NCI-H2081 (cell line): Measurements from ENCODE around the gene CHCHD3.

Experiments
- DNase-seq, 2 experiments: peaks; one replicate each; lab custom pipeline; 2025; lab: John Stamatoyannopoulos, UW

Gene CHCHD3

GRCh38 chr7:132742189-132742612 lies 339.7 kb downstream of the CHCHD3 start:
- no peak for DNase-seq

- DNase-seq: no peak
These were observed 341.7 kb downstream of the CHCHD3 start for GRCh38 chr7:132740176-132740575.

DNA sequence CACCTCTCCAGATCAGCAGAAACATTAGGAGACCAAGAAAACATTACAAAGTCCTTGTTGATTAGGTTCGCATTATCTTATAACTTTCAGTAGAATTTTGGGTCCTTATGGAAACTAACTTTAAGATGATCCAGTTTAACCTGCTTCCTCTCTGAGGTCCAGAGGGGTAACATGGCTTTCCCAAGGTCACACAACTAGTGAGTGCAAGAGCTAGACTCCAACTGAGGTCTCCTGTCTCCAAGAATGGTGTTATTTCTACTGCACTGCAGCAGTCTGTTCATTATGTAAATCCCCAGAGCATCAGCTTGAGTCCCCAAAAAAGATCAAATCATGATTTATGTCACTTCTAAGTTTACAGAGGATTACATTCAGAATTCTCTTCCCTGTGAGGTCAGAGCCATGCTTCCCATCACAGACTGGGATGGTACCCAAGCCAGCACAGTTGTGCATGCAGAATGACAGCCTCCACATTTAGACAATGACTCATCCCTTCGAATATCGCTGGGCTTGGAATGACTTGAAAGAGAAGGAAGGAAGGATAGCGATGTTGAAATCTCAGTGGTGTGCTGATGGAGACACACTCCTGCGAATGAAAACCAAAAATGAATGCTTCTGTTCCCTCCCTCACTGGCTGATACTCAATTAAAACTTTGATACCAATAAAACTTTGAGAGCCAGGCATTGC lies 342.5 kb downstream of the CHCHD3 start:
- no peak for DNase-seq

DNA sequence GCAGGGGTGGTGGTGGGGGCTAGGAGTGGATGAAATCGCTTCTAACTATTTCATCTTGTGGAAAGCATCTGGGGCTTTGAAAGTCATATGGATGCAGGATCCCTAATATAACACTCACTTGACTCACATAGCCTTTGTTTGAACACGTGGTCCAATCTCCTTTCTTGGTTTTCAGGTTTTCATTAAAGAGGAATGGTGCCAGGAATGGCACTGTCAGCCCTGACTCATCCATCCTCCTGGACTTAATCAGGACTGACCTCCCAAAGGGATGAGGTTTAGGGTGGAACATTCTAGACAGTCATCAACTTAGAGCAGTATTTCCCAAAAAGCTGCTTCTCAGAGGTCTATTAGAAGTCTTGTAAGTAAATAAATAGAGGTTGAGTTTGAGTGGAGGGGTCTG lies 343.6 kb downstream of the CHCHD3 start:
- no peak for DNase-seq

- DNase-seq: no peak
These were observed 346.4 kb downstream of the CHCHD3 start for GRCh38 chr7:132735476-132735875.
